ENCODE data around the gene AMOTL1.

DNA sequence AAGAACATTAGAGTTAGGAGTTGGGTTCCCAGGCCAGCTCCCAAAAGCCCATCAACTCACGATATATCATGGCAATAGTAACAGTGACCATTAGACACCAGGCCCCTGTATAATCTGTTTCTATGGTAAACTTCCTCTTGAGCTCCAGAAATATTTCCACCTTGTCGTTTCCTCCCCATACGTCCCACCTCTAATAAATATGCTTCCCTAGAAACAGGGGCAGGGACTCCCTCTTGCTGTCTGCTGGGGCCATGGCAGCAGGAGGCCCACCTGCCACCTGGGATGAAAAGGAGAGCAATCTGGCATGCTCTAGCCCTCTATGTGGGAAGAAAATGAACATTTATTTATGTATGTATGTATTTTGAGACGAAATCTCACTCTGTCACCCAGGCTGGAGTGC is 32.2 kb upstream of the AMOTL1 start:
- TF ChIP-seq YY1 (IDR thresholded peaks at IDR 0.05; ENCODE audit: insufficient read depth, insufficient read length) (no peak), ZNF274 (IDR thresholded peaks at IDR 0.05; ENCODE audit: low read depth, low read length) (no peak), SUZ12 (IDR thresholded peaks at IDR 0.05; ENCODE audit: extremely low read depth, insufficient read depth, insufficient read length) (no peak)
